ENCODE data around the gene IRF3.

Gene IRF3

DNA sequence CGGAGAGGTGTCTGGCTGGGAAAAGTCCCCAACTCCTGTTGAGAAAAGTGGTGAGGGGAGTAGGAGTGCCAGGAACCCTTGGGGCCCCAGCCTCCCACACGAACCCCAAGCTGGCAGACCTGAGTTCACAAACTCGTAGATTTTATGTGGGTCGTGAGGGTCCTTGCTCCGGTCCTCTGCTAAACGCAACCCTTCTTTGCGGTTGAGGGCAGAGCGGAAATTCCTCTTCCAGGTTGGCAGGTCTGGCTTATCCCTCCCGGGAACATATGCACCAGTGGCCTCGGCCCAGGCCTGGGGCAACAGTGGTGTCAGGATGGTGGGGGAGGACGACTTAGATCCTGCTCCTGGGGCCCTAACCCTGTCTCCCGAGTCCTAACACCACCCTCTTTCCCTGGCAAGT lies 2.4 kb downstream of the IRF3 start:
- no peaks in the 10 kb centered on the region for H3K36me3 ChIP-seq (ENCODE audit: insufficient read depth)
- no peak overlapping the region for H3K4me3 ChIP-seq (IDR thresholded peaks at IDR 0.05; ENCODE audit: insufficient read depth, low read depth, low read length)
- H3K4me2 ChIP-seq: peak overlapping the region; percentile 75
- no peak overlapping the region for H2AFZ ChIP-seq (ENCODE audit: low read depth)
- H3K27ac ChIP-seq: peak overlapping the region; percentile 86
- H4K20me1 ChIP-seq (ENCODE audit: insufficient read depth): no peaks in the 10 kb centered on the region
- peaks cover 31% of the 10 kb centered on the region for H3K79me2 ChIP-seq (ENCODE audit: insufficient read depth, low read depth)
- H3K4me1 ChIP-seq (ENCODE audit: low read depth, poor library complexity, severe bottlenecking): peaks cover 24% of the 10 kb centered on the region
- H3K27me3 ChIP-seq (ENCODE audit: insufficient read depth, low read depth): no peaks in the 10 kb centered on the region
- TF ChIP-seq, protein P1, sequence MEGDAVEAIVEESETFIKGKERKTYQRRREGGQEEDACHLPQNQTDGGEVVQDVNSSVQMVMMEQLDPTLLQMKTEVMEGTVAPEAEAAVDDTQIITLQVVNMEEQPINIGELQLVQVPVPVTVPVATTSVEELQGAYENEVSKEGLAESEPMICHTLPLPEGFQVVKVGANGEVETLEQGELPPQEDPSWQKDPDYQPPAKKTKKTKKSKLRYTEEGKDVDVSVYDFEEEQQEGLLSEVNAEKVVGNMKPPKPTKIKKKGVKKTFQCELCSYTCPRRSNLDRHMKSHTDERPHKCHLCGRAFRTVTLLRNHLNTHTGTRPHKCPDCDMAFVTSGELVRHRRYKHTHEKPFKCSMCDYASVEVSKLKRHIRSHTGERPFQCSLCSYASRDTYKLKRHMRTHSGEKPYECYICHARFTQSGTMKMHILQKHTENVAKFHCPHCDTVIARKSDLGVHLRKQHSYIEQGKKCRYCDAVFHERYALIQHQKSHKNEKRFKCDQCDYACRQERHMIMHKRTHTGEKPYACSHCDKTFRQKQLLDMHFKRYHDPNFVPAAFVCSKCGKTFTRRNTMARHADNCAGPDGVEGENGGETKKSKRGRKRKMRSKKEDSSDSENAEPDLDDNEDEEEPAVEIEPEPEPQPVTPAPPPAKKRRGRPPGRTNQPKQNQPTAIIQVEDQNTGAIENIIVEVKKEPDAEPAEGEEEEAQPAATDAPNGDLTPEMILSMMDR (conservative IDR thresholded peaks at IDR 0.05; ENCODE audit: low read depth, low read length): no peak
- H3K9ac ChIP-seq: peak overlapping the region; percentile 41; the same call in 1 of the 2 replicates

DNA sequence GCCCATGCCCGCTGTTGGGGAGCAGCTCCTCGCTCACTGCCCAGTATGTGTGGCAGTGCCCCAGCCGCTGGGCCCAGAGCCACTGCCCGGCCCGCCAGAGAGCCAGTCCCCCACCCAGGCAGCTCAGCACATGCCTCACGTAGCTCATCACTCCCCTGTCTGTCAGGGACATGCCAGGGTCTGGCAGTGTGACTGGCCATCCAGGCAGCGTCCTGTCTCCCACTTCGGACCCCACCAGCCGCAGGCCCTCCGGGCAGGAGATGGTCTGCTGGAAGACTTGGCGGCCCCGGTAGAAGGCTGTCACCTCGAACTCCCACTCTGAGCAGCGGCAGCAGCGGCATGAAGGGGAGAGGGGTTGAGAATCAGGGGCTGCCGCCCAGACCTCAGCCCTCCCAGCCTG lies 3.6 kb downstream of the IRF3 start:
- H3K4me1 ChIP-seq (ENCODE audit: low read depth, poor library complexity, severe bottlenecking): peaks cover 19% of the 10 kb centered on the region
- no peaks in the 10 kb centered on the region for H3K27me3 ChIP-seq (ENCODE audit: insufficient read depth, low read depth)
- peak overlapping the region; percentile 75; the same call in 1 of the 2 replicates for H3K4me2 ChIP-seq
- TF ChIP-seq, protein P1 (conservative IDR thresholded peaks at IDR 0.05; ENCODE audit: low read depth, low read length): no peak
- H4K20me1 ChIP-seq (ENCODE audit: insufficient read depth): no peaks in the 10 kb centered on the region
- peak overlapping the region; percentile 86; the same call in 1 of the 2 replicates for H3K27ac ChIP-seq
- H3K9ac ChIP-seq: no peak overlapping the region
- H3K79me2 ChIP-seq (ENCODE audit: insufficient read depth, low read depth): peaks cover 22% of the 10 kb centered on the region
- no peak overlapping the region for H3K4me3 ChIP-seq (IDR thresholded peaks at IDR 0.05; ENCODE audit: insufficient read depth, low read depth, low read length)
- no peak overlapping the region for H2AFZ ChIP-seq (ENCODE audit: low read depth)
- H3K36me3 ChIP-seq (ENCODE audit: insufficient read depth): no peaks in the 10 kb centered on the region

DNA sequence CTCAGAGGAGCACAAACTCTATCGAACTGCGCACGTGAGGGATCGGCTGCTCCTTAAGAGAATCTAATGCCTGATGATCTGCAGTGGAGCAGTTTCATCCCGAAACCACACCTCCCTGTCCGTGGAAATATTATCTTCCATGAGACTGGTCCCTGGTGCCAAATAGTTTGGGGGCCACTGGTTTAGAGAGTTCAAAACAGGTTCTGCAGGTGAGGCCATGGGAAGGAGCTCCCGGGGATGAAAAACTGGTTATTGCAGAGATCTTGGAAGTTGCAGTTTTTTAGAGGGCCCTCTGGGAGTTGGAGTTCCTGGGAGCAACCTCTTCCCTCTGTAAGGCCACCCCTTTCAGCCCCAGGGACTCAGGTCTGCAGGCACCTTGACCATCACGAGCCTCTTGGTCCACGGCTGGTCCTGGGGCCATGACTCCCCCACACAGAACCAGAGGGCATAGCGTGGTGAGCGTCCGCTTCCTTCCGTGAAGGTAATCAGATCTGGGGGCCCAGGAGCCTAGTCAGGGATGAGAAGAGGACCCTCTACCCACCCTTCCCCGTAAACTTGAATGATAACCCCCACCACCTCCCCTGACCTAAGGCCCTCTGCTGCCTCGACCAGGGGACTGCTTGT lies 5.2 kb downstream of the IRF3 start:
- peaks cover 13% of the 10 kb centered on the region; the same call in 1 of the 2 replicates for H3K79me2 ChIP-seq (ENCODE audit: insufficient read depth, low read depth)
- no peak overlapping the region for H3K9ac ChIP-seq
- TF ChIP-seq, protein P1 (conservative IDR thresholded peaks at IDR 0.05; ENCODE audit: low read depth, low read length): no peak
- H3K4me1 ChIP-seq (ENCODE audit: low read depth, poor library complexity, severe bottlenecking): peaks cover 18% of the 10 kb centered on the region
- no peaks in the 10 kb centered on the region for H3K27me3 ChIP-seq (ENCODE audit: insufficient read depth, low read depth)
- no peak overlapping the region for H3K27ac ChIP-seq
- H3K4me2 ChIP-seq: no peak overlapping the region
- H2AFZ ChIP-seq (ENCODE audit: low read depth): no peak overlapping the region
- H4K20me1 ChIP-seq (ENCODE audit: insufficient read depth): no peaks in the 10 kb centered on the region
- H3K4me3 ChIP-seq (IDR thresholded peaks at IDR 0.05; ENCODE audit: insufficient read depth, low read depth, low read length): no peak overlapping the region
- no peaks in the 10 kb centered on the region for H3K36me3 ChIP-seq (ENCODE audit: insufficient read depth)

- peaks cover 4% of the 10 kb centered on the region; the same call in 1 of the 2 replicates for H3K79me2 ChIP-seq (ENCODE audit: insufficient read depth, low read depth)
- no peaks in the 10 kb centered on the region for H4K20me1 ChIP-seq (ENCODE audit: insufficient read depth)
- no peak overlapping the region for H3K4me2 ChIP-seq
- H3K36me3 ChIP-seq (ENCODE audit: insufficient read depth): 0 out of 2 replicates have a peak, but pooled peaks cover 3% of the 10 kb centered on the region
- no peak overlapping the region for H3K4me3 ChIP-seq (IDR thresholded peaks at IDR 0.05; ENCODE audit: insufficient read depth, low read depth, low read length)
- no peak overlapping the region for H2AFZ ChIP-seq (ENCODE audit: low read depth)
- no peaks in the 10 kb centered on the region for H3K27me3 ChIP-seq (ENCODE audit: insufficient read depth, low read depth)
- no peak overlapping the region for H3K9ac ChIP-seq
- H3K27ac ChIP-seq: no peak overlapping the region
- peaks cover 18% of the 10 kb centered on the region for H3K4me1 ChIP-seq (ENCODE audit: low read depth, poor library complexity, severe bottlenecking)
- TF ChIP-seq, protein P1 (conservative IDR thresholded peaks at IDR 0.05; ENCODE audit: low read depth, low read length): no peak
Observed at GRCh38 chr19:49658566-49659442, 6.9 kb downstream of the IRF3 start.

All from KMS-11 (cell line).